Endometrial microvascular endothelial cells (primary cell): ENCODE results near the gene SMIM33. TPM values are rescaled to one million over a fixed set of nuclear protein-coding genes. Genes with fewer than 3 reads are reported as not detected.

Experiments
- in situ Hi-C: cut with HindIII; loops from 2 replicates; pipeline ENCODE4 v1.10.0; 2017; ENCODE audit warnings: low sequenced_read_pairs, low pct_unique_long_range_greater_than_20kb; ENCODE audit errors: inconsistent ontology term
- total RNA-seq: library from RNA; depleted of rRNA; stranded (reverse); fragments of >200 nt; gene quantifications from one replicate; pipeline ENCODE4 v1.2.3, GENCODE V29; 2015; ENCODE audit errors: inconsistent ontology term

Gene SMIM33
- total RNA-seq, 1 donor from 2014 or later: not detected

DNA sequence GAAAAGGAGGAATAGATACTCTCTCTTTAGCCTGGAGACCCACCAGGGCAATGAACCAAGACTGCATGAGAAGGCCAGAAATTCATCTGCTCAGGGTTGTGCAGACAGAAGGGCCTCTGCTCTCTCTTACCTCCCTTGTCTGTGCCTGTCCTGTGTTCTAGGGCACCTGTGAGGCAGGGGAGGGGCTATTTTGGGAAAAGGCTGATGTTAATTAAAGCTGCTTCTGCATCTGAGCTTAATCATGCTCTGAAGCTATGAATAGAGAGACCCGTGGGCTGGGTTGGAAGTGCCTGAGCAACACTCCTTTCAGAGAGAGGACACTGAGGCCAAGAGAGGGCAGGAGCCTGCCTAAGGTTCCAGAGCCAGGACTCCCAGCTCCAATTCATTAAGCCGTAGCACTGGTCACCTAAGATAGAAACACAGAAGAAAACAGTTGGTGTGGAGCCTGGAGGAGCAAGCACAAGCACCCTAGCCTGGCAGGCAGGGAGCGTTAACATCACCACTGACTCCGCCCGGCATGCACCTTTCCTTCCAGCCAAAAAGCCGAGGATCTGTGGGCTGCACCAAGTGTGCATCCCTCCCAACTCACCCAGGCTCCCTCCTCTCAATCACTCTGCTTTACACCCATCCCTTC, 43.2 kb downstream of the SMIM33 start:
- in situ Hi-C loops: no loop called here

DNA sequence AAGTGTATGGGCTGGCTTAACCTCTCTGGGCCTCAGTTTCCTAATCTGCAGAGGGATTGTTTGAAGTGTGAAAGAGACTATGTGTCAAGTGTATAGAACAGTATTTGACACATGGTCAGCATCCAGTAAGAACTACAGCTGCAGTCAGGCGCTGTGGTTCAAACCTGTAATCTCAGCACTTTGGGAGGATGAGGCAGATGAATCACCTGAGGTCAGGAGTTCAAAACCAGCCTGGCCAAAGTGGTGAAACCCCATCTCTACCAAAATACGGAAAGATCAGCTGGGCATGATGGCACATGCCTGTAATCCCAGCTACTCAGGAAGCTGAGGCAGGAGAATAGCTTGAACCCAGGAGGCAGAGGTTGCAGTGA, 43.7 kb downstream of the SMIM33 start:
- in situ Hi-C loops: no loop called here

DNA sequence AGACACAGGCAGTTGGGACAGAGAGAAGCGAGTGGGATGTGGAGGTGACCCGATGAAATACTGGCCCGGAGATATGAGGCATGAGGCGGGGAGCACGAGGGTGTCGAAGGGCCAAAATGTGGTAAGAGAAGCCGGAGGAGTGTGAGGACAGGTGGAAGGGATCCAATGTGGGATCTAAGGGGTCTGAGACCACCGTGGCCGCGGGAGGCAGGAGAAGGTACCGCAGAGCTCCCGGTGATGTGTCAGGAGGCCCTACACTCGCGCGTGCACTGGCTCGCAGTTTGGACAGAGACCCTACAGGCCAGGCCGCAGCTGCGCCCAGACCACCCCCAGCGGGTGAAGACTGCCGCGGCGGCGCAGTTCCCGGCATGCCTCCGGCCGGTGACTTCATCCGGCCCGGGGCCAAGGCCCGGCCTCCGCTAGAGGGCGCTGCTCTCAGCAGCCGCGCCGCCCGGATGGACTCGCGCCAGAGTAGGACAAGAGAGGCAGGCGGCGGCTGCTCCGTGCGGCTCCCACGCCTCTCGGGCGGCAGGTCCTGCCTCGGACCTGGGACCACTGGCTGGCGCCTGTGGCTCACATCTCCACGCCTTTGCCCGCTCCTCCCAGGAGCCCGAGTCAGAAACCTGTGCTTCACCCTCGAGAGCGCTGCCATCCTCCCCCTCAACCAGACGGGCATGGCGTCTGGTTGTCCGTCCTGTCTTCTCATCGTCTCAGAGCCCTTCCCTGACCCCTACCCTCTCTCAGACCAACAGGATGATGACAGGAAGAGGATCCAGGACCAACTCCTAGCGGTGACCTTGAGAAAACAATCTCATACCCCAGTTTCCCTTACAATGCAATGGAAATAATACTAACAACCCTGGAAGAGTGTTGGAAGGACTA, 47.1 kb downstream of the SMIM33 start:
- in situ Hi-C loops: no loop called here

Other genes starting within 250 kb of the SMIM33 start
- 179 TPM for gene MATR3, start 177.3 kb upstream of the SMIM33 start, total RNA-seq
- gene PAIP2, start 129.2 kb upstream of the SMIM33 start, total RNA-seq: 61.8 TPM
- gene SLC23A1, start 87.7 kb upstream of the SMIM33 start, total RNA-seq: not detected
- not detected for gene MZB1, start 81.1 kb upstream of the SMIM33 start, total RNA-seq
- gene PROB1, start 75.9 kb upstream of the SMIM33 start, total RNA-seq: 1.8 TPM
- gene SPATA24, start 66.9 kb upstream of the SMIM33 start, total RNA-seq: 10.4 TPM
- gene DNAJC18, start 31.5 kb upstream of the SMIM33 start, total RNA-seq: 10.1 TPM
- 417 TPM for gene ECSCR, start 8.3 kb upstream of the SMIM33 start, total RNA-seq
- 37.6 TPM for gene STING1, start 11.8 kb downstream of the SMIM33 start, total RNA-seq
- 105 TPM for gene UBE2D2, start 90.3 kb downstream of the SMIM33 start, total RNA-seq
- gene CXXC5, start 177.3 kb downstream of the SMIM33 start, total RNA-seq: 1.5 TPM